Measurements from ENCODE around the gene TRIM26. TPM values are rescaled to one million over a fixed set of nuclear protein-coding genes. Genes with fewer than 3 reads are reported as not detected.

The TRIM26 gene
- total RNA-seq, 4 donors from 2014 or later = 22.8 to 30.9 (median 25.1) TPM

GRCh38 chr6:30194797-30195690 is 18.2 kb downstream of the TRIM26 start:
- TF ChIP-seq, protein P1, sequence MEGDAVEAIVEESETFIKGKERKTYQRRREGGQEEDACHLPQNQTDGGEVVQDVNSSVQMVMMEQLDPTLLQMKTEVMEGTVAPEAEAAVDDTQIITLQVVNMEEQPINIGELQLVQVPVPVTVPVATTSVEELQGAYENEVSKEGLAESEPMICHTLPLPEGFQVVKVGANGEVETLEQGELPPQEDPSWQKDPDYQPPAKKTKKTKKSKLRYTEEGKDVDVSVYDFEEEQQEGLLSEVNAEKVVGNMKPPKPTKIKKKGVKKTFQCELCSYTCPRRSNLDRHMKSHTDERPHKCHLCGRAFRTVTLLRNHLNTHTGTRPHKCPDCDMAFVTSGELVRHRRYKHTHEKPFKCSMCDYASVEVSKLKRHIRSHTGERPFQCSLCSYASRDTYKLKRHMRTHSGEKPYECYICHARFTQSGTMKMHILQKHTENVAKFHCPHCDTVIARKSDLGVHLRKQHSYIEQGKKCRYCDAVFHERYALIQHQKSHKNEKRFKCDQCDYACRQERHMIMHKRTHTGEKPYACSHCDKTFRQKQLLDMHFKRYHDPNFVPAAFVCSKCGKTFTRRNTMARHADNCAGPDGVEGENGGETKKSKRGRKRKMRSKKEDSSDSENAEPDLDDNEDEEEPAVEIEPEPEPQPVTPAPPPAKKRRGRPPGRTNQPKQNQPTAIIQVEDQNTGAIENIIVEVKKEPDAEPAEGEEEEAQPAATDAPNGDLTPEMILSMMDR (IDR thresholded peaks at IDR 0.05 in 4 of 5, conservative IDR thresholded peaks at IDR 0.05 in 1 of 5) = no peak
- no peak for TF ChIP-seq POLR2A (IDR thresholded peaks at IDR 0.05)
- DNase-seq (no peak), ATAC-seq (no peak)
- Histone ChIP-seq H3K27me3 (no peaks in the 10 kb centered on the region), H3K27ac (no peak overlapping the region), H3K36me3 (peaks cover 0 to 62% of the 10 kb centered on the region in 2 donors), H3K4me3 (no peak overlapping the region), H3K4me1 (no peaks in the 10 kb centered on the region), H3K9me3 (no peaks in the 10 kb centered on the region)
- in situ Hi-C loops (cut with MboI; ENCODE audit: low sequenced_read_pairs in 4 of 4) = no loop called here
- intact Hi-C loops (cut with DNase I; ENCODE audit: low total_unique reads) = no loop called here

DNA sequence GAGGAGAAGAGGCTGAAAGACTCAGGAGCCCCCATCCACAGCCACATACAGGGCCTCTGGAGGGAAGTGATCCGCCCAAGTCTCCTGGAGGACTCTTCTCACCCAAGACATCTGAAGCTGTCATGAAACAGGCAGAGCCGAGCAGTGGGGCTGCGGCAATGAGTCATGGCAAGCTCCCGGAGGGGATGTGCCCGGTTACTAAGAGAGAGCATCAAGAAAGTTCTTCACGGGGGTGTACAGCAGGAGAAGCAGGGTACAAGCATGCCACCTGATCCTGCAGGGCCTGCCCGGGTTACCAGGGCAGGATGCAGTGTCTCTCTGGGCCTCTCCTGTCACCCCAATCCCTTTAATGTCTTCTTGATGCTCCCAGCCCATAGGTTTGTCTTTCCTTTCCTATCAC is 21.1 kb downstream of the TRIM26 start:
- Histone ChIP-seq H3K27ac (no peak overlapping the region), H3K27me3 (no peaks in the 10 kb centered on the region), H3K4me1 (no peaks in the 10 kb centered on the region), H3K36me3 (peaks cover 0 to 58% of the 10 kb centered on the region in 2 donors), H3K4me3 (no peak overlapping the region), H3K9me3 (no peaks in the 10 kb centered on the region)
- TF ChIP-seq POLR2A (IDR thresholded peaks at IDR 0.05) = no peak
- TF ChIP-seq, protein P1 (IDR thresholded peaks at IDR 0.05 in 4 of 5, conservative IDR thresholded peaks at IDR 0.05 in 1 of 5) = no peak
- in situ Hi-C loops (cut with MboI; ENCODE audit: low sequenced_read_pairs in 4 of 4) = no loop called here
- intact Hi-C loops (cut with DNase I; ENCODE audit: low total_unique reads) = no loop called here
- ATAC-seq = no peak
- DNase-seq = no peak

DNA sequence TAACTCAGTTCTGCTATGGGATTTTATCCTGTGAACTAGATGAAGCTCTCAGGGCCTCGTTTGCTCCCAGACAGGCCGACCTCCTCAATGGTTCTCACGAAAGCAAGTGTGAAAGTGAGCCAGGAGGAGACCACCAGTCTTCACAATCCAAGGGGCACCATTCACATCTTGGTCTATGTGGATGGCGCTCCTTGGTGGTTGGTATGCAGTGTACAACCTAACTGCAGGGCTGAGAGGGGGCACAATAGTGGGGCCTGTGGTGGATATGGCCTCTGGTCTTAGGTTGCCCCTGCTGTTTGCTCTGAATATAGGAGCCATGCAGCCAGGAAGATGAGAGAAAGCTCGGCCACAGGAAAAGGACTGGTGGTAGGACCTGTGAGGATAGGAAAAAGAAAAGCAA is 24.7 kb downstream of the TRIM26 start:
- no peak for ATAC-seq
- TF ChIP-seq POLR2A (IDR thresholded peaks at IDR 0.05) = no peak
- TF ChIP-seq, protein P1 (IDR thresholded peaks at IDR 0.05 in 4 of 5, conservative IDR thresholded peaks at IDR 0.05 in 1 of 5) = no peak

DNA sequence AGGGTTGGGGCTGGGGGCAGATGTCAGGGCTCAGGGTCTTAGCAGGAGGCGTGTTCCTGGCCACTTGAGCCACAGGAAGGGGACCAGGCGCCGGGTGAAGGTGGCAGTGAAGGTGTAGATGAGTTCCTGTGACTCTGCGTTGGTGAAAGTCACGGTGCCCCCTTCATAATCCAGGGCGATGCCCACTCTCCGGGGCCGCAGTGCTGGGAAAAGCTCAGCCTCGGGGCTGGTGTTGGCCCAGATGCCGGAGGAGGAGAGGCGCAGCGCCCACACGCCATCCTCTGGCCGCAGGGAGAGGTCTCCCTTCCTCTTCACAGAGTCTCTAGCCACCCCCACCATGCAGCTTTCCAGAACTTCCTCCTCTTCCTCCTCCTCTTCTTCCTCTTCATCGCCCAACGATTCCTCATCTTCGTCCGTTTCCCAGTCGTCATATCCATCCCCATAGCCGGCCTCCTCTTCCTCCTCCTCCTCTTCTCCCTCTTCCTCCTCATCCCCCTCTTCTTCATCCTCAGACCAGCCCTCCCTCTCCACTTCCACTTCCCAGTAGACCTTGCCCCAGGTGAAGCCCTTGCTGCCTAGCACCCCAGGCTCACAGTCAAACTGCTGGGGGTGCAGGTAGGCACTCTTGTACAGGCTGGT is 27.2 kb downstream of the TRIM26 start:
- H3K4me1 ChIP-seq = no peaks in the 10 kb centered on the region
- intact Hi-C loops (cut with DNase I; ENCODE audit: low total_unique reads) (no loop called here), in situ Hi-C loops (cut with MboI; ENCODE audit: low sequenced_read_pairs in 4 of 4) (no loop called here)
- no peak overlapping the region for H3K27ac ChIP-seq
- H3K9me3 ChIP-seq = no peaks in the 10 kb centered on the region
- peaks cover 0 to 43% of the 10 kb centered on the region in 2 donors for H3K36me3 ChIP-seq
- ATAC-seq = no peak
- no peaks in the 10 kb centered on the region for H3K27me3 ChIP-seq
- DNase-seq = no peak
- TF ChIP-seq POLR2A (IDR thresholded peaks at IDR 0.05) = no peak
- TF ChIP-seq, protein P1 (IDR thresholded peaks at IDR 0.05 in 4 of 5, conservative IDR thresholded peaks at IDR 0.05 in 1 of 5) = no peak
- no peak overlapping the region for H3K4me3 ChIP-seq

More for the DNA sequence above, 24.7 kb downstream of the TRIM26 start:
- in situ Hi-C loops (cut with MboI; ENCODE audit: low sequenced_read_pairs in 4 of 4) (no loop called here), intact Hi-C loops (cut with DNase I; ENCODE audit: low total_unique reads) (no loop called here)
- H3K9me3 ChIP-seq = no peaks in the 10 kb centered on the region
- H3K27me3 ChIP-seq = no peaks in the 10 kb centered on the region
- H3K4me3 ChIP-seq = no peak overlapping the region
- no peak overlapping the region for H3K27ac ChIP-seq
- no peaks in the 10 kb centered on the region for H3K4me1 ChIP-seq
- DNase-seq = no peak
- H3K36me3 ChIP-seq = peaks cover 0 to 53% of the 10 kb centered on the region in 2 donors

Data from gastrocnemius medialis (tissue), 4 donors.